Stimulated activated CD4-positive, alpha-beta T cell treated with anti-CD3 and anti-CD28 coated beads, TNF-alpha, amount 100 ng/mL, for 48 hours (primary cell): ENCODE measurements around the gene MAMSTR.

ENCODE experiments used
- DNase-seq, 3 donors: peaks; one replicate each; pipeline ENCODE4 v3.0.0-alpha.2; 2020; ENCODE audit warnings: low read depth in 3 of 3

MAMSTR gene

GRCh38 chr19:48663667-48664066 is 55.9 kb downstream of the MAMSTR start:
- DNase-seq, result no peak
